Thoracic aorta (tissue), 2 donors: Measurements from ENCODE around the gene CD46. TPM values are rescaled to one million over a fixed set of nuclear protein-coding genes. Genes with fewer than 3 reads are reported as not detected.

Source experiments
- ATAC-seq: fragments of 150-250 bp; one replicate; pipeline ENCODE4 v1.8.0; 2017; ENCODE audit warnings: low read depth; ENCODE audit not compliant: insufficient number of reproducible peaks, low FRiP score
- DNase-seq: peaks from one replicate; pipeline ENCODE4 v3.0.0-alpha.2; 2020; ENCODE audit warnings: low spot score
- H3K27ac ChIP-seq, 2 donors: fragments of 200-600 bp; sonication (generic); 1 replicate in 1 of 2; 2 replicates in 1 of 2; pipeline ENCODE4 v1.5.1; 2016; ENCODE audit warnings: mild to moderate bottlenecking in 2 of 2, moderate library complexity in 2 of 2
- H3K27me3 ChIP-seq: fragments of 200-600 bp; sonication (generic); replicated peaks from 2 replicates; pipeline ENCODE4 v1.6.0; 2016; ENCODE audit warnings: mild to moderate bottlenecking; ENCODE audit not compliant: insufficient read depth
- H3K36me3 ChIP-seq: fragments of 200-600 bp; sonication (generic); one replicate; pipeline ENCODE4 v1.5.1; 2016
- H3K4me1 ChIP-seq, 2 donors: fragments of 200-600 bp; sonication (generic); 1 replicate in 1 of 2; 2 replicates in 1 of 2; pipeline versions ENCODE4 v1.5.1 to v1.6.0; 2016; ENCODE audit warnings: low read depth in 2 of 2, mild to moderate bottlenecking in 1 of 2; ENCODE audit not compliant: control insufficient read depth in 1 of 2
- H3K4me3 ChIP-seq: fragments of 200-600 bp; sonication (generic); 2 replicates; pipeline ENCODE4 v1.5.1; 2016; ENCODE audit warnings: mild to moderate bottlenecking
- H3K9me3 ChIP-seq: fragments of 200-600 bp; sonication (generic); 2 replicates; pipeline ENCODE4 v1.5.1; 2016
- total RNA-seq, 2 donors: library from RNA; depleted of rRNA; stranded (reverse); fragments of >200 nt; gene quantifications; one replicate each; pipeline versions ENCODE4 v1.1.0 to v1.2.3, GENCODE V29; 2016
- TF ChIP-seq, protein P1 (sequence below): fragments of 200-600 bp; sonication (generic); IDR thresholded peaks from one replicate; pipeline ENCODE4 v1.5.1; 2019; ENCODE audit warnings: antibody characterized with exemption

Gene CD46
- total RNA-seq, 2 donors from 2014 or later: 138 to 202 TPM

DNA sequence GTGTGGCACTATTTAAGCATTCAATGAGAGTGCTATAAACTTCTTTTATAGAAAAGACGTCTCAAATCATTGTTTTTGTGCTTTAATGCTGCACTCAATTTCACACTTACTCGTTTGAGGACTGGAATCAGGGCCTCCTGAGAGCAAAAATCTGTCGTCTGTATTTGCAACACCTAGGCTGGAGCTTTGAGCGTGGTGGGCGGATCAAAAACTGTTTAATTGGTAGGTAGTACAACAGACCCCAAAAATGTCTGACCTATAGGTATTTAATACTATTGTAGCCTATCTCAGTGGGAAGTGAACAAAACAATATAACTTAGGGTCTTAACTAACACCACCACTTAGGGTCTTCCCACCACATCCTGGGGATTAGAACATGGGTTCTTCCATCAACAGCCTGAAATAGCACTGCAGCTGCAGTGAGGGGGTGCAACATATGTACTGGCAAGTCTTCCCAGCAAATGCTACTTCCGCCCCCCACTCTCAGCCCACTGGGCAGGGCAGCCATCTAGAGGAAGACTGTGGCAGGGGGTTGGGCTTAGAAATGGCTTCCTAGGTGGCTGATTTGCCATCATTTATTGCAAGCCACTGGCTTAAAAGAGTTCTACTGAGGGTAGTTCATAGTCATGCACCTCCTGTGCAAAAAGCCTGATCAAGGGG is 48.3 kb downstream of the CD46 start:
- Histone ChIP-seq H3K36me3 (peaks cover 29% of the 10 kb centered on the region), H3K4me1 (peaks cover 10 to 20% of the 10 kb centered on the region in 2 donors), H3K4me3 (no peak overlapping the region), H3K27ac (no peak overlapping the region), H3K9me3 (no peaks in the 10 kb centered on the region), H3K27me3 (no peaks in the 10 kb centered on the region)
- TF ChIP-seq, protein P1, sequence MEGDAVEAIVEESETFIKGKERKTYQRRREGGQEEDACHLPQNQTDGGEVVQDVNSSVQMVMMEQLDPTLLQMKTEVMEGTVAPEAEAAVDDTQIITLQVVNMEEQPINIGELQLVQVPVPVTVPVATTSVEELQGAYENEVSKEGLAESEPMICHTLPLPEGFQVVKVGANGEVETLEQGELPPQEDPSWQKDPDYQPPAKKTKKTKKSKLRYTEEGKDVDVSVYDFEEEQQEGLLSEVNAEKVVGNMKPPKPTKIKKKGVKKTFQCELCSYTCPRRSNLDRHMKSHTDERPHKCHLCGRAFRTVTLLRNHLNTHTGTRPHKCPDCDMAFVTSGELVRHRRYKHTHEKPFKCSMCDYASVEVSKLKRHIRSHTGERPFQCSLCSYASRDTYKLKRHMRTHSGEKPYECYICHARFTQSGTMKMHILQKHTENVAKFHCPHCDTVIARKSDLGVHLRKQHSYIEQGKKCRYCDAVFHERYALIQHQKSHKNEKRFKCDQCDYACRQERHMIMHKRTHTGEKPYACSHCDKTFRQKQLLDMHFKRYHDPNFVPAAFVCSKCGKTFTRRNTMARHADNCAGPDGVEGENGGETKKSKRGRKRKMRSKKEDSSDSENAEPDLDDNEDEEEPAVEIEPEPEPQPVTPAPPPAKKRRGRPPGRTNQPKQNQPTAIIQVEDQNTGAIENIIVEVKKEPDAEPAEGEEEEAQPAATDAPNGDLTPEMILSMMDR: no peak
- no peak for ATAC-seq
- DNase-seq: no peak

- H3K36me3 ChIP-seq: peaks cover 34% of the 10 kb centered on the region
- DNase-seq (no peak), ATAC-seq (no peak)
- H3K4me3 ChIP-seq: no peak overlapping the region
- H3K9me3 ChIP-seq: no peaks in the 10 kb centered on the region
- TF ChIP-seq, protein P1: no peak
- peaks cover 19 to 36% of the 10 kb centered on the region in 2 donors for H3K4me1 ChIP-seq
- H3K27me3 ChIP-seq: no peaks in the 10 kb centered on the region
- no peak overlapping the region for H3K27ac ChIP-seq
These were observed 50.0 kb downstream of the CD46 start for GRCh38 chr1:207801819-207802218.

DNA sequence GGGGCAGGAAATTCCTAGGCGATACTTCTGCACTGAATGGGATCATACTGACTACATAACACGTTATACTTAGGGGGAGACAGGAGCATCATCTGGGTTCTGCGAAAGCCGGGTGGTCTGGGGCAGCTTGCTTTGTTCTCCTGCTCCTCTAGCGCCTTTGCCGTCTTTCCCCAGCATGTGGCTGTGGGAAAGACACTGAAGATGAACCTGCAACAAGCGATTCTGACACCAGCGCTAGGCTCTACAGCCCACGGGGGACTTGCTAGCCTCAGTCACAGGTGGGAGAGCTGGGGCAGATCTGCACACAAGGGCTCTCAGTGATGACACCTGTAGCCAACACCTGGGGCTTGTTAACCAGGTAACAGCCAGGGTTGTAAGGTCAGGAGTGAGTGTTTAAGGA is 51.8 kb downstream of the CD46 start:
- TF ChIP-seq, protein P1: no peak
- peak overlapping the region; percentile 1 to 27 for H3K27ac ChIP-seq
- H3K4me1 ChIP-seq: peaks cover 33 to 50% of the 10 kb centered on the region in 2 donors
- H3K27me3 ChIP-seq: no peaks in the 10 kb centered on the region
- ATAC-seq (no peak), DNase-seq (no peak)
- H3K9me3 ChIP-seq: no peaks in the 10 kb centered on the region
- H3K4me3 ChIP-seq: no peak overlapping the region
- H3K36me3 ChIP-seq: peaks cover 43% of the 10 kb centered on the region

DNA sequence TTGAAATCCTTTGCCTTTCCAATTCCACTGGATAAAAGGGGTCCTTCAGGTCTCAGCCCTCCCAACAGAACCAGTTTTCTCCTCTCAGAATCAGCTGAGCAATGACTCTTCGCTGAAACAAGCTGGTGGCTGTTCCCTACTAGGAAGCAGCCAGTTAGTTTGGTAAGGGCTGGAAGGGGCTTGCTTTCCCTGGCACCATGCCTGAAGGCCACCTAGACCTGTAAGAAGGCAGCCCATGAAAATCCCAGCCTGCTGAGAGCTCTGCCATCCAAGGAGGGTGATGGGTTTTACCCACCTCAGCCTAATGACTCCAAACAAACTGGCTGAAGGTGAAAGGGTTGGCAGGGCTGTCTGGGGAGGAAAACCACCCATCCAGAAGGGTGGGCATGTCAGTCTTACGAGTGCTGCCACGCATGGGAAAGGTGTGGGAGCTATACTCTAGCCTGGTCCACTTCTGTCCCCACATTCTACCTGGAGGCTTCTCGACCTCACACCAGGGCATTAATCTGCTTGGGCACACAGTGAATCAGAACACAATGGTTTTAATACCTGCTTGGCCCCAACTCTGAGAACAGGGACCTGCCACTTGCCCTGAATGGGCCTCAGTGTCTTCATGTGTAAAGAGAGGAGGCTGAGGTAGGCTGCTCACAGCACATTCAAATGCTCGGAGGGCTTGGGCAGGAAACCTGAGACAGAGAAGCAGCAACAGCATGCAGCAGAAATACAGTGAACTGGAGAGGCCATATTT is 53.0 kb downstream of the CD46 start:
- no peaks in the 10 kb centered on the region for H3K27me3 ChIP-seq
- ATAC-seq (no peak), DNase-seq (no peak)
- no peaks in the 10 kb centered on the region for H3K9me3 ChIP-seq
- H3K36me3 ChIP-seq: peaks cover 52% of the 10 kb centered on the region
- TF ChIP-seq, protein P1: no peak
- H3K4me3 ChIP-seq: peak overlapping the region; percentile 1
- peak overlapping the region; percentile 67 to 73 for H3K27ac ChIP-seq
- peaks cover 33 to 61% of the 10 kb centered on the region in 2 donors for H3K4me1 ChIP-seq

- peaks cover 39 to 72% of the 10 kb centered on the region in 2 donors for H3K4me1 ChIP-seq
- no peaks in the 10 kb centered on the region for H3K9me3 ChIP-seq
- TF ChIP-seq, protein P1: no peak
- H3K27ac ChIP-seq: peak overlapping the region; percentile 73 to 75
- ATAC-seq: peak; percentile 49
- peaks cover 48% of the 10 kb centered on the region for H3K36me3 ChIP-seq
- no peak for DNase-seq
- H3K4me3 ChIP-seq: no peak overlapping the region
- no peaks in the 10 kb centered on the region for H3K27me3 ChIP-seq
These were observed 54.1 kb downstream of the CD46 start for GRCh38 chr1:207805841-207806421.
